HG03196 (cell line): ENCODE data around the gene GAB2.
"Not testable (repeated sequence)": the region's sequence is repeated elsewhere in the genome, so short reads cannot be mapped to it uniquely, and the experiment has no call there.

Experiments
- ATAC-seq: cut with Tn5 transposase; IDR thresholded peaks from one replicate; pipeline ENCODE4 v1.9.1; 2021; ENCODE audit not compliant: unreplicated experiment

Gene GAB2

DNA sequence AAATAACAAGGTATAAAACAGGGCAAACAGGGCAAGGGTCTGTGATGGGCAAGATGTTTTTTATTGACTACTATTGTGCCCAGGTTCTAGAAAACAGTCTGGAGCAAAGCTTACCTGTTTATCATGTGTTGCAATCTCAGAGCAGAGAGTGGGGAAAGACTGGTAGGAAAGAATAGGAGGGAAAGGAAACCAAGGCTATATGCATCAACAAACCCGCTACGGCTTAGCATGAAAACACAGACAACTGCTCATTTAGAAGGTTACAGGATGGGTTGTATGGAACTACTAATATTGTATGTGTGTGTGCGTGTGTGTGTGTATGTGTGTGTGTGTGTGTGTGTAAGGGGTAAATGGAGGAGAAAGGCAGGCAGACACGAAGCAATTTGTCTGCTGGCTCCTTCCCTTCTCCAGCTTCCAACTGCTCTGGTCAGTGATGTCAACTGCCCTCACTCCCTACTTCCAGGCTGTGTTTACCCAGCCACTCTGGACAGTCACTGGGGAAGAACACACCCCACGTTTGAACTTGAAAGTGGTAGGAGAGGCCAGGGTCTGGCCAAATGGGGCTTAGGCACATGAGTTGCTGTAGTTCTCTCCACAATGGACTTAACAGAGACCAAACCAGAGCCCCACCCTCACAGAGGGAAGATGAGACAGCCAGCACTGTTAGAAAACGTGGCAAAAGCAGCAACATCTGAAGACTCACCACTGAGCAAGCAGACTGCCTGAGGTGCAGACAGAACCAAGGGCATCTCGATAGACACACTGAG, 47.0 kb downstream of the GAB2 start:
- ATAC-seq = no peak

DNA sequence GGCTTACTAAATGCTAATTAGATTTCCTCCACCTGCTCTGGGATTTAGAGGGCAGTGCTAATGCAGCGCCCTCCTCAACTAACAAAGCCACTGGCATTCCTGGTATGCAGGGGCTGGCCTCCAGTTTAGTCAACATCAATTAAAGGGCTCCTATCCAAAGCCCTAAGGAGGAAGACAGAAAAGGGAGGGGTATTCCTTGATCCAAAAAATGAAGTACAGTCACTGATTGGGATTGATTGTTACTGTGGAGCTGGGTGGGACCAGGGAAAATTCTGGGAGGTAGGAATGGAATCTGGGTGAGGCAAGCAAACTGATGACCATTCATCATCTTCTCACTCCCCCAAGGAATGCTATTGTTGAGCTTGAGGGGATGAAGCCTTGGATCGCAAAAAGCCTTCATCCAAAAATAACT, 52.2 kb downstream of the GAB2 start:
- ATAC-seq = no peak

DNA sequence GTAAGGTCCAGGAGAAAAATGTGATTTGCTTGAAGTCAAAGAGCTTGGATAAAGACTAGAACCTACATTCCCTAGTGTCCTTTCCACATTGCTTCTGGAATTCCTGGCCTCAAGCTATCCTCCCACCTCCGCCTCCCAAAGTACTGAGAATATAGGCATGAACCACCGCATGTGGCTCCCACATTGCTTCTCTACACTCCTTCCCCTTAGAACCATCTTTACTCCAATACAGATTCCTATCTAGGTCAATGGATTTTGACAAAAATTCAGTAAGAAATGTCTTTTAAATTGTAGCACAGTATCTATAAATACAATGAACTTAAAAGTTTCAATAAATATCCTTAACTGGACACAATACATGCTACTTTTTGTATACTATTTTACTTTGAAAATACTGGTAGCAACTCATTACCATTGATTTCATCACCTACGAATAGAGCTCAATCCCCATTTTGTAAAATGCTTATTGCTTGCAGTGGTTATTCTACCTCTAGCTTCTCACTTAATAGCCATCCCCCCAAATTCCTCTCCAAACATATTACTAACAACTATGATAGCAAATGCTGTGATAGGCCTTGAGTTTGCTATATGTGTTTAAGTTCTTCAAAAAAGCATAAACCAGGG, 53.4 kb downstream of the GAB2 start:
- ATAC-seq = no peak

DNA sequence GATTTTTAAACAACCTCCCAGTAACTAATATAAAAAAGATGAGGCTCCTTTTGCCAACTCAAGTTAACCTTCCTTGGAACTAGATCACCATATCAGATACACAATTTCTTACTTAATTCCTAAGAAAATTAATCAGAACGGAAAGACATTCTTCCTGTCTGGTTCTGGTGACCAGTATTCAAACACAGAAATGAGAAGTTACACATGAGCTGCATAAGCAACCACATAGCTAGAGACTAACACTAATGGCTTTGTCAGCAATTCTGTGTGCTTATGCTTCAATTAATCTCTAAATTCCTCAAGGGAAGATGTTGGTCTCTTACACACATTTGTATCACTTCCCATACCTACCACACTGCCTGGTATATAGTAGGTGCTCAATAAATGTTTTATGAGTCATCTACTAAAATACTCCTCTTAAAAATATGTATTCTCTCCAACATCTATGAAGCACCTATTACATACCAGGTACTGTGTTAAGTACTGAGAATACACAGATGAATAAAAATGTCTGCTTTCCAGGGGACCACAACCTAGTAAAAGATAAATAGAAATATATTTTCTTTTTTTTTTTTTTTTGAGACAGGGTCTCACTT, 54.5 kb downstream of the GAB2 start:
- no peak for ATAC-seq

DNA sequence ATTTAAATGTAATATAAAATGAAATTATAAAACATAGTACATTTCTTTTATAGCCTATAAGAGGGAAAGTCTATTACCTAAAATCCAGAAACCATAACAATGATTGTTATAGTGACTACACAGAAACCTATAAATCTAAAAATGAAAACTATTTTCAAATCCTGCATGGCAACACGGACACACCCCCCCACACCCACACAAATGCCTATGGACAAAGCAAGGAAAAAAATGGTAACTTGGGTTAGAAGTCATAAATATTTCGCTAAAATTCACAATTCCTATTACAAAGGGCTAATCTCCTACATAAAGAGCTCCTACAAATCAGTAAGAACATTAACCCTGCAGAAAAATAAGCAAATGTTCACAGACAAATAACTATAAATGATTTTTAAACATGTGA, 56.4 kb downstream of the GAB2 start:
- ATAC-seq = no peak

DNA sequence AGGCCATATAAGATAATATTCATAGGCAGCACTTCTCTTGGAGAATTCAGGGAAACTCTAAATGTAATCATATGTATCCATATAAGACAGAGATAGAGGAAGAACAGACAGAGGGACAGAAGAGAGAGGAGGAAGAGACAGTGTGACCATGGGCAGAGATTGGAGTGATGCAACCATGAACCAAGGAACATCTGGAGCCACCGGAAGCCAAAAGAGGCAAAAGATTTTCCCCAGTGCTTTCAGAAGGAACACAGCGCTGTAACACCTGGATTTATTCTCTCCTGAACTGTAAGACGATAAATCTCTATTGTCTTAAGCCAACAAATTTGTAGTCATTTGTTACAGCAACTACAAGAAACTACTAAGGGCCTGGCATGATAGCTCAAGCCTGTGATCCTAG, 57.7 kb downstream of the GAB2 start:
- ATAC-seq = no peak

DNA sequence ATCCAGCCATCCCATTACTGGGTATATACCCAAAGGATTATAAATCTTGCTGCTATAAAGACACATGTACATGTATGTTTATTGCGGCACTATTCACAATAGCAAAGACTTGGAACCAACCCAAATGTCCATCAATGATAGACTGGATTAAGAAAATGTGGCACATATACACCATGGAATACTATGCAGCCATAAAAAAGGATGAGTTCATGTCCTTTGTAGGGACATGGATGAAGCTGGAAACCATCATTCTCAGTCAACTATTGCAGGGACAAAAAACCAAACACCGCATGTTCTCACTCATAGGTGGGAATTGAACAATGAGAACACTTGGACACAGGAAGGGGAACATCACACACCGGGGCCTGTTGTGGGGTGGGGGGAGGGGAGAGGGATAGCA, 59.7 kb downstream of the GAB2 start:
- ATAC-seq = not testable (repeated sequence)

DNA sequence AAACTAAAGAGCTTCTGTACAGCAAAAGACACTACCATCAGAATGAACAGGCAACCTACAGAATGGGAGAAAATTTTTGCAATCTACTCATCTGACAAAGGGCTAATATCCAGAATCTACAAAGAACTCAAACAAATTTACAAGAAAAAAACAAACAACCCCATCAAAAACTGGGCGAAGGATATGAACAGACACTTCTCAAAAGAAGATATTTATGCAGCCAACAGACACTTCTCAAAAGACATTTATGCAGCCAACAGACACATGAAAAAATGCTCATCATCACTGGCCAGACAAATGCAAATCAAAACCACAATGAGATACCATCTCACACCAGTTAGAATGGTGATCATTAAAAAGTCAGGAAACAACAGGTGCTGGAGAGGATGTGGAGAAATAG, 60.2 kb downstream of the GAB2 start:
- not testable (repeated sequence) for ATAC-seq

DNA sequence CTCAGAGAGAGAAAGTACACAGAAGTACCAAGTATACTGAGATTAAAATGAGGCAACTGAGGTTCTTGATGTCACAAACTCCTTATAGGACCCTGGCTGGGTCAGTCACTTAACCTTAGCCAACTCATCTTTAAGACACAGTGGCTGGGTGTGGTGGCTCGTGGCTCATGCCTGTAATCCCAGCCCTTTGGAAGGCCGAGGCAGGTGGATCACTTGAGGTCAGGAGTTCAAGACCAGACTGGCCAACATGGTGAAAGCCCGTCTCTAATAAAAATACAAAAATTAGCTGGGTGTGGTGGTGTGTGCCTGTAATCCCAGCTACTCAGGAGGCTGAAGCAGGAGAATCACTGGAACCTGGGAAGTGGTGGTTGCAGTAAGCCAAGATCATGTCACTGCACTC, 61.9 kb downstream of the GAB2 start:
- not testable (repeated sequence) for ATAC-seq

DNA sequence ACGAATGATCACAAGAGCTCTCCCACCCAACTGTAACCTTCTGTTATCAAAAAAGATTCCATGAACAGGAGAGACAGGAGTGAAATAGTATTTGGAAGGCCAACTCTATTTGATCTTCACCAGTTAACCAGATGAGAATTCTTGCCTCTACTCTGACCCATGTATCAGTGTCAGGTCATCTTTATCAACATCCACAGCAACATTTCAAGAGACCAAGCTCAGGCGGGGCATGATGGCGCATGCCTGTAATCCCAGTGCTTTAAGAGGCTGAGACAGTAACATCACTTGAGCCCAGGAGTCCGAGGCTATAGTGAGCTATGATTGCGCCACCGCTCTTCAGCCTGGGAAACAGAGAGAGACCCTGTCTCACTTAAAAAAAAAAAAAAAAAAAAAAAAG, 62.3 kb downstream of the GAB2 start:
- no peak for ATAC-seq

DNA sequence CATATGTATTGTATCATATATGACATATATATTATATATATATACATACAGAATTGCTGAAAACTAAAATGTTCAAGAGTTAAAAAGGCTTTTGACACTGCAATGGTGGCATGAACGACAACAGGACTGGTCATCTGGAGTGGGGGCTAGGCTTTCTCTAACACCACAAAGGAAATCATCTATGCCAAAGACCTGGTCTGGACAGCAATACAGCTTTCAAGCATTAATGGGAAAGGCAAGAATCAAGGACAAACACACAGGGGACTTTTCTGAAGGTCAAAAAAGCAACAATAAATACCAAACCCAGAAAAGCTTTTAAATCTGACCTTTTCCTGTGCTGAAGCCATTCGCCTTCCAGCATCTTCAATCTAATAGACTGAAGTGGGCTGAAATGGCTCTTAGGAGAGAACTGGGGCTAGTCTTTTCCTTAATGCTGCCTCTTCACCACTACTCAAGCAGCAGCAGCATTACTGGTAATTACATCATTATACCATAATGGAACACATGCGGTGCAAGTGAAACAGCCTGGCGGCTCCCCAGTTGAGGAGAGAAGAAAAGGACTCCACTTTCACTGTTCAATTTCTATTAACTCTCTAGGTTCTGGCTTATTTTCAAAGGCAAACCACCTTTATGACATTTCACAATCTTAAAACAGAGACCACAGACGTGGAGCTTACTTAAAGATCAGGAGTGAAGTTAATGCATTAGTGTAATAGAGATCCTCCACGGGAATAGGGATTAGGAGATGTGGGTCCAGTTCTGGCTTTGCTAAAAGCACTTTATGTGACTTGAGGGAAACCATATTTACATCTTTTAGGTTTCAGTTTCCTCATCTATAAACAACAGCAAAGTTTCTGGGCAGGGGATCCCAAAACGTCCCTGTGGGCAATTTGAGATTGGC, 63.0 kb downstream of the GAB2 start:
- ATAC-seq = no peak

DNA sequence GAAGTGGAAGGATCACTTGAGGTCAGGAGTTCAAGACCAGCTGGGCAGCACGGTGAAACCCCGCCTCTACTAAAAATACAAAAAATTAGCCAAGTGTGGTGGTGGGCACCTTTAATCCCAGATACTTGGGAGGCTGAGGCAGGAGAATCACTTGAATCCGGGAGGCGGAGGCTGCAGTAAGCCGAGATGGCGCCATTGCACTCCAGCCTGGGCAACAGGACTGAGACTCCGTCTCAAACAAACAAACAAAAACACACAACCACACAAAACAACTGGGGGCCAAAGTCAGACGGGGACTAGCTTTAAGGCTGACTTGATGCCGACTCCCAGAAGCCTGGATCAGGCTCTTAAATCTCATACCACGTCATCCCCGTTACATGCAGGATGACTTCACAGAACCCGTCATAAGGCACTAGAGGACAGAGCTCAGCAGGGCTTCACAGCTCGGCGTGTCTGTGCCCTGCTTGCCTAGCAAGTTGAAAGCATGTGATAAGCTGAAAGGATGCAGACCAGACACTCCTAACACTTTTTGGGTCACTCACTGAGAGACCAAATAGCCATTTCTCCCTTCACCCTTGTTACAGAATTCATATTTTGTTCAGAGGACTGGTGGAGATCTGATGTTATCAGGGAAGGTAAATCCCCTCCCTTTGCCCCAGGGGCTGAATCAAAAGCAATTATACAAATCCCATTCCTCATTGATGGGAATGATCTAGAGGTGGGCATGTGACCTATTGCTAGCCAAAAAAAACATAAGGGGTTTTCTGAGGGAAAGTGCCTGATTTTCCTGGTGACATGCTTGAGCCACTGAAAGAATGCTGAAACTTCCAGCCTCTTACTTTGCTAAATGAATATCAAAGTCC, 65.4 kb downstream of the GAB2 start:
- no peak for ATAC-seq

DNA sequence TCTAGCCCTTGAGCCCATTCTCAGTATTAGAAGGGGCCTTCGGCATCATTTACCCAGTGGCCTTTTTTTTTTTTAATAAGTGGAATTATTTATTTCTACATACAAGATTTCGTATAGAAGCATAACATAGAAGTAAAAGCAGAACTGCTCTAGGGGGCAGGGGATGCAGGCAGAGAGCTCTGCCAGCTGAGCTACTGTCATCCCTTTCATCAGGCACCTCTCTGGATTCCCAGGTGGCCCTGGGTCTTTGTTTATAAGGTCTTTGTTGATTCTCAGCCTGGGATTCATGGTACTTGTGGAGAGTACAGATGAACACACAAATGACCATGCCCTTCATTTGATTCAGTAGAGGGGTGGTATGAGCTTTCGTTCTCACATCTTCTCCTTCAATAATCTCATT, 66.4 kb downstream of the GAB2 start:
- ATAC-seq = no peak

DNA sequence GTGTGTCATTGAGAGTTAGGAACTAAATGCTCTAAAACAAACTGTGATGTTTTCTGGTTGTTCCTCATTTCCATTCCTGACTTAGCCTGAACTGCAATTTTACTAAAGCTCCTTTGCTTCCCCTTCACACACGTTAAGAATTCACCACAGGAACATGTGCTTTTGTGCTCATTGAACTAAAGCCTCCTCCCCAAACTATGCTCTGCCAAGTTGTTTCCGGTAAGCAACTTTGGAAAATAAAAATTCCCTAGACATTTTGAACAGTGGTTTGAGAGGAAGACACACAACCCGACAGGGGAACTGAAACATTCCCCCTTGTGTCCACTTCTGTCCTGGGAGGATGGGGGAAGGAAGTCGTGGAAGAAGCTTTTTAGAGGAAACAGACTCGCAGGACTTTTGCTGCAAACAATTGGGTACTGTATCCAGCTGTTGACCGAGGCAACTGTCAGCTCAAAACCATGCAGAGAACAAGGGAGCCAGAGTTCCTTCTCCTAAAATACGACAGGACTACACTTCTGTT, 66.9 kb downstream of the GAB2 start:
- no peak for ATAC-seq

DNA sequence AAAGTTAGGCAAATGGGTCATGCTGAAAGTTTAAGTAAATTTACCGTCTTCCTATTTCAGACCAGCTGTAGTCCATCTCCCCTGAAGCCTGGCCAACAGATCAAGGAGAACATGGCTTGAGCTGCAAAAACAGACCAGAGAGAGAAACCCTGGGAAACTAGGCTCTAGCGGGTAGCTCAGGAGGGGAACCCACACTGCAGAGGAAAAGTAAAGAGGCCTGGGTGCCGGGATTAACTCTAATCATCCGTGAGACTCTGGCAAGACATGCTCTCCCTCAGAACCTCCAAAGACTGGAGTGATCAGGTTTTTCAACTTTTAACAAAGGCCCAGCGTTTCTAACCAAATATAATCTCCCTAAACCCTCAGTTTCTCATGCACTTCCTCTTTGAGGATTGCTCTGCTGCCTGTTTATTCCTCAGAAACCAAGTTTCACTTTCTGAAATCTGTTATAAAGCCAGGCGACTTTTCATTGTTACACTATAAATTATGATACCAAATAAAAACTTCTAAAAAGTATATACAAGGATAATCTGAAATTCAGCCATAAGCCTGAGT, 67.5 kb downstream of the GAB2 start:
- ATAC-seq = no peak

DNA sequence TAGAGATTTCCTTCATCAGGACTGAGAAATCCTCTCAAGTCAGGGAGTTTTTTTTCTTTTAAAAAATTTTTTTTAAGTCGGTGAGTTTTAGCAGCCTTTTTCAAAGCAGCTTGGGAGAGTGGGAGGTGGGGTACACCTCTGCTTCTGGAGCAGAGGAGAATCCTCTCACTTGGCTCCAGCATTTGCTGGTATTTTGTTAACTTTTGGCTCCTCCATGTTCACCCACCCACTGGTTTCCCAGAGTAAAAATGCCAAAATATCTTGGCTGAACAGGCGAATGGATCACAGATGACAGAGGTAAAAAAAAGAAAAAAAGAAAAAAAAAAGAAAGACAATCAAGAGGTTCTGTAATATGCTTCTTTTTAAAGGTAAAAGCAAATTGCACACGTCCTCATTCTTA, 68.0 kb downstream of the GAB2 start:
- no peak for ATAC-seq

DNA sequence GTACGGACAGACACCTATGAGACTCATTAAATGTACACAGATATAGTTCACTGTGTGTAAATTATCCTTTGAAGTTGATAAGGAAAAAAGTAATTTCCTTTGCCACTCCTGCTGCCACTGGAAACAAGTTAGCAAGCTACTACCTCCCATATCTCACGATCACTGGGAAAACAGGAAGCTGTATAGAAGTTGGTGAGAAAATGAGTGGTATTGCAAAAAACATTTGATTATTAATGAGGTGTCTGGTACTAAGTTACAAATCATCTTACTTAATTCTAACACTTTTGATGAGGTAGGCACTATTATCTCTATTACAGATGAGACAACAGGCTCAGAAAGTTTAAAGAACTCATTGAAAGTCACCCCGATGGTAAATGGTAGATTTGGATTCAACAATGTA, 68.5 kb downstream of the GAB2 start:
- no peak for ATAC-seq

DNA sequence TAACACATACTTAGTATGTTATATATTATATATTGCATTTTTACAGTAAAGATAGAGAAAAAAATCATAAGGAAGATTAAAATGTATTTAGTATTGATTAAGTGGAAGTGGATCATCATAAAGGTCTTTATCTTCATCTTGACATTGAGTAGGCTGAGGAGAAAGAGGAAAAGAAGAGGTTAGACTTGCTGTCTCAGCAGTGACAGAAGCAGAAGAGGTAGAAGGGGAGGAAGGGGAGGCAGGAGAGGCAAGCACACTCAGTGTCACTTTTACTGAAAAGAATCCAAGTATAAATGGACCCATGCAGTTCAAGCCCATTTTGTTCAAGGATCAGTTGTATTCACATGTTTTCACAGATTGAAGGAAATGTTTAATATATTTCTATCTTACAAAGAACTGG, 69.7 kb downstream of the GAB2 start:
- ATAC-seq = no peak

DNA sequence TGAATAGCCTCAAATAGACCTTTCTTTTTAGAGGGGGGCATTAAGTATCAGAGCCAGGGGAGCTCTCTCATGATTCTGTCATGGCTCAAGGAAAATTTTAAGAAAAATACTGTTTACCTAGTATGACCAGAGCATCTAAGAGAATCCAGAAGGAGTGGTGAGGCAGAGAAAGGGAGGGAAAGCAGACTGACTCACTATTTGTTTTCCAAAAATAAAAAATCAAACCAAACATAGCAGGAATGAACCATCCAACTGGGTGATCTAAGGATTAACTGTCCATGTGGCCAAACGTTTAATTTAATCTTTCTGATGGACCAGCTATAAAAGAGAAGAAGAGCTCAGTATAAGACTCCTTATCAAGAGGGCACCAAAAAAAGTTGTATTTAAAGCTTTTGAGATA, 70.8 kb downstream of the GAB2 start:
- no peak for ATAC-seq

DNA sequence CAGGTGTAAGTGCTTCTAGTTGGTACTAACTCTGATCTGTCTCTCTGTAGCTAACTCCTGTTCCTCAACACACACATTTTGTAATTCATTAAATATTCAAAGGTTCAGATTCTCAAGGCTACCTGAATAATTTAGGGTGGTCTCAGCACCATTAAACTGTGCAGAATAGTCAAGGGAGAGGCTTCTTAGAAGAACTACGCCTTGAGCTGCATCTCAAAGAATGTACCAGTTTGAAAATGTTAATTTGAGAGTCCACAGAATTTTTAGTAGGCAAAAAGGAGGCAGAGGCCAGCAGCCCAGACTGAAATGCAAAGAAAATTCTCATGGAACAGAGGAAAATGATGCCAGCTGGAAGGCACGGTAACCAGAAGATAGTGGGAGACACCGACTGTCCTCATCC, 72.2 kb downstream of the GAB2 start:
- ATAC-seq = no peak
